GM23338 (cell line): ENCODE results near the gene SPINT1. TPM values are rescaled to one million over a fixed set of nuclear protein-coding genes. Genes with fewer than 3 reads are reported as not detected.

Experiments used
- ATAC-seq: fragments of 200-7000 bp; cut with Tn5 transposase; 3 replicates; pipeline ENCODE4 v1.9.1; 2020
- DNase-seq: peaks from one replicate; pipeline ENCODE4 v3.0.0-alpha.2; 2015; ENCODE audit warnings: low spot score
- H2AFZ ChIP-seq: fragments of 200-600 bp; sonication (generic); 2 replicates; pipeline ENCODE4 v1.8.0; 2016; ENCODE audit warnings: antibody characterized with exemption, mild to moderate bottlenecking, moderate library complexity
- H3F3A ChIP-seq: fragments of 200-600 bp; sonication (generic); replicated peaks from 2 replicates; pipeline ENCODE4 v1.8.0; 2017; ENCODE audit warnings: antibody characterized with exemption, mixed run types, low read depth
- H3K27ac ChIP-seq: fragments of 200-600 bp; sonication (generic); 2 replicates; pipeline ENCODE4 v1.6.1; 2016; ENCODE audit warnings: low read depth
- H3K27me3 ChIP-seq: fragments of 200-600 bp; sonication (generic); 2 replicates; pipeline ENCODE4 v1.8.0; 2016; ENCODE audit warnings: mild to moderate bottlenecking, mixed run types, moderate library complexity; ENCODE audit not compliant: insufficient read depth
- H3K36me3 ChIP-seq: fragments of 200-600 bp; sonication (generic); 2 replicates; pipeline ENCODE4 v1.8.0; 2016; ENCODE audit warnings: mild to moderate bottlenecking; ENCODE audit not compliant: insufficient read depth
- H3K4me1 ChIP-seq: fragments of 200-600 bp; sonication (generic); 2 replicates; pipeline ENCODE4 v1.8.0; 2016; ENCODE audit warnings: mild to moderate bottlenecking, moderate library complexity; ENCODE audit not compliant: insufficient read depth
- H3K4me2 ChIP-seq: fragments of 200-600 bp; sonication (generic); 2 replicates; pipeline ENCODE4 v1.7.1; 2017; ENCODE audit warnings: mixed run types
- H3K4me3 ChIP-seq: fragments of 200-600 bp; sonication (generic); 2 replicates; pipeline ENCODE4 v1.6.1; 2016; ENCODE audit warnings: mixed run types
- H3K79me2 ChIP-seq: fragments of 200-600 bp; sonication (generic); replicated peaks from 2 replicates; pipeline ENCODE4 v1.8.0; 2017; ENCODE audit warnings: mild to moderate bottlenecking; ENCODE audit not compliant: insufficient read depth
- H3K9me2 ChIP-seq: fragments of 200-600 bp; sonication (generic); 2 replicates; pipeline ENCODE4 v1.8.0; 2017; ENCODE audit not compliant: insufficient read depth
- H4K20me1 ChIP-seq: fragments of 200-600 bp; sonication (generic); replicated peaks from 2 replicates; pipeline ENCODE4 v1.8.0; 2017; ENCODE audit warnings: mild to moderate bottlenecking; ENCODE audit not compliant: insufficient read depth
- H3K27ac Mint-ChIP-seq: 2 replicates; pipeline ENCODE4 v1.8.0; 2020; ENCODE audit warnings: inconsistent platforms, mild to moderate bottlenecking, moderate library complexity, mixed read lengths
- H3K27me3 Mint-ChIP-seq: 3 replicates; pipeline ENCODE4 v1.8.0; 2022; ENCODE audit warnings: low read depth, mild to moderate bottlenecking, moderate library complexity, mixed read lengths, inconsistent platforms; ENCODE audit not compliant: insufficient read depth, poor library complexity
- H3K36me3 Mint-ChIP-seq: 3 replicates; pipeline ENCODE4 v1.8.0; 2021; ENCODE audit warnings: low read depth, mild to moderate bottlenecking, inconsistent platforms, moderate library complexity, mixed read lengths
- H3K4me1 Mint-ChIP-seq: 3 replicates; pipeline ENCODE4 v1.8.0; 2020; ENCODE audit warnings: mild to moderate bottlenecking, inconsistent platforms, mixed read lengths
- H3K4me3 Mint-ChIP-seq: 3 replicates; pipeline ENCODE4 v1.8.0; 2021; ENCODE audit warnings: moderate library complexity, mild to moderate bottlenecking, inconsistent platforms, mixed read lengths
- H3K9me3 Mint-ChIP-seq: 3 replicates; pipeline ENCODE4 v1.8.0; 2020; ENCODE audit warnings: moderate library complexity, mild to moderate bottlenecking, inconsistent platforms, mixed read lengths
- CREB1 ChIP-seq: fragments of 250-450 bp; sonication (Bioruptor Pico); IDR thresholded peaks from 2 replicates; pipeline ENCODE4 v1.5.0; 2020; ENCODE audit warnings: low read depth, mild to moderate bottlenecking, moderate library complexity
- CTCF ChIP-seq, 2 experiments: fragments of 200-600 bp in 1 of 2; sonication (generic) in 1 of 2; conservative IDR thresholded peaks; 2 replicates each; pipeline versions ENCODE4 v1.5.1 to v1.6.1; 2016 to 2017; ENCODE audit warnings: antibody characterized with exemption in 2 of 2, low read depth in 2 of 2, mild to moderate bottlenecking in 2 of 2, moderate library complexity in 1 of 2
- ETS1 ChIP-seq: IDR thresholded peaks from 2 replicates; pipeline ENCODE4 v1.6.1; 2016; ENCODE audit warnings: antibody characterized with exemption
- EZH2 ChIP-seq: fragments of 200-600 bp; sonication (generic); IDR thresholded peaks from one replicate; pipeline ENCODE4 v1.8.0; 2017; ENCODE audit warnings: antibody characterized with exemption, mild to moderate bottlenecking, low read depth; ENCODE audit not compliant: unreplicated experiment
- EZH2phosphoT487 ChIP-seq: fragments of 200-600 bp; sonication (generic); IDR thresholded peaks from one replicate; pipeline ENCODE4 v1.8.1; 2018; ENCODE audit warnings: antibody characterized with exemption; ENCODE audit not compliant: unreplicated experiment
- JUNB ChIP-seq: IDR thresholded peaks from one replicate; pipeline ENCODE4 v1.6.1; 2016; ENCODE audit warnings: antibody characterized with exemption; ENCODE audit not compliant: unreplicated experiment
- NANOG ChIP-seq: IDR thresholded peaks from 2 replicates; pipeline ENCODE4 v1.6.1; 2016; ENCODE audit warnings: antibody characterized with exemption, borderline replicate concordance
- POLR2AphosphoS5 ChIP-seq: IDR thresholded peaks from 2 replicates; pipeline ENCODE4 v1.6.1; 2016; ENCODE audit warnings: antibody characterized with exemption, low read depth
- REST ChIP-seq: IDR thresholded peaks from one replicate; pipeline ENCODE4 v1.6.1; 2018; ENCODE audit warnings: antibody characterized with exemption; ENCODE audit not compliant: unreplicated experiment
- STAT1 ChIP-seq: IDR thresholded peaks from one replicate; pipeline ENCODE4 v1.6.1; 2016; ENCODE audit warnings: antibody characterized with exemption; ENCODE audit not compliant: unreplicated experiment
- ZNF114 ChIP-seq: fragments of 250-450 bp; sonication (Bioruptor Pico); IDR thresholded peaks from 2 replicates; pipeline ENCODE4 v1.5.0; 2020; ENCODE audit warnings: mild to moderate bottlenecking, moderate library complexity
- ZNF331 ChIP-seq: fragments of 250-450 bp; sonication (Bioruptor Pico); IDR thresholded peaks from 2 replicates; pipeline ENCODE4 v1.5.0; 2020; ENCODE audit warnings: low read depth, mild to moderate bottlenecking, moderate library complexity
- ZNF462 ChIP-seq: fragments of 250-450 bp; sonication (Bioruptor Pico); IDR thresholded peaks from 2 replicates; pipeline ENCODE4 v1.5.0; 2020; ENCODE audit warnings: mild to moderate bottlenecking, moderate library complexity
- polyA plus RNA-seq: library from polyadenylated mRNA; unstranded; fragments of >200 nt; fragmentation: Nextera tagmentation; extraction: Ambion mirVana; gene quantifications from 2 replicates; pipeline ENCODE4 v1.2.1, GENCODE V29; 2016
- total RNA-seq: library from RNA; depleted of rRNA; stranded (reverse); fragments of >200 nt; shearing (Covaris generic); gene quantifications from 2 replicates; pipeline ENCODE4 v1.2.3, GENCODE V29; 2014

Gene SPINT1
- total and polyA plus RNA-seq, 2 experiments from 2014 or later = 41.3 to 253 TPM

GRCh38 chr15:40826423-40827075 is 17.3 kb upstream of the SPINT1 start:
- Histone ChIP-seq H3K79me2 (no peaks in the 10 kb centered on the region), H3K27me3 (no peaks in the 10 kb centered on the region), H4K20me1 (no peaks in the 10 kb centered on the region), H3F3A (no peaks in the 10 kb centered on the region), H3K9me2 (no peaks in the 10 kb centered on the region), H3K4me1 (no peaks in the 10 kb centered on the region), H2AFZ (no peak overlapping the region), H3K36me3 (no peaks in the 10 kb centered on the region), H3K27ac (no peak overlapping the region), H3K4me2 (no peak overlapping the region), H3K4me3 (no peak overlapping the region)
- no peaks in the 10 kb centered on the region for H3K9me3 Mint-ChIP-seq
- ATAC-seq = no peak
- H3K27me3 Mint-ChIP-seq = peaks cover 4% of the 10 kb centered on the region
- no peak overlapping the region for H3K27ac Mint-ChIP-seq
- DNase-seq = no peak
- no peak overlapping the region for H3K4me3 Mint-ChIP-seq
- H3K36me3 Mint-ChIP-seq = no peaks in the 10 kb centered on the region
- H3K4me1 Mint-ChIP-seq = peaks cover 6% of the 10 kb centered on the region; the same call in 2 of the 3 replicates
- no peak for TF ChIP-seq ZNF462 (CRISPR knock-in tag)
- no peak for TF ChIP-seq NANOG
- TF ChIP-seq ZNF331 = no peak
- no peak for TF ChIP-seq EZH2
- no peak for TF ChIP-seq JUNB
- no peak for TF ChIP-seq STAT1
- no peak for TF ChIP-seq ZNF114
- no peak for TF ChIP-seq CTCF (conservative IDR thresholded peaks at IDR 0.05; ENCODE audit: low read depth in 2 of 2)
- no peak for TF ChIP-seq REST
- no peak for TF ChIP-seq ETS1
- no peak for TF ChIP-seq EZH2phosphoT487
- no peak for TF ChIP-seq CREB1 (CRISPR knock-in tag)
- no peak for TF ChIP-seq POLR2AphosphoS5
